ENCODE measurements around the gene TCEAL5.

DNA sequence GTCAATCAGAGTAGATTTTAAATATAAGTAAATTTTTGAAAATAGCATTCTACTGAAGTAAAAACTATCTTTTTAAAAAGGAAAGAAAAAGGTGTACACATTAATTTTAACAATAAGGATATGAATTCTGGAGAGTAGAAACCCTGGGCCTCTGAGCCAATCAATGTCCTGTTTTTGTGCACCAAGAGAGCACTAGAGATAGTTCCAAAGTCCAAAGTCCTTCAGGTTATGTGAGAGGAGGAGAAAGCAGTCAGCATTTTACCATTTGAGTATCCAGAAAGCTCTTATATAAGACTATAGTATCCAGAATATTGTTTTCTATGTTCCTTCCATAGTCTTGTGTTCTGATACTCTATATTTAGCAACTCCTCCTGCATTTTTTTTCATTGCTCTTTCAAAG is 18.3 kb downstream of the TCEAL5 start:
- TF ChIP-seq, protein P1, sequence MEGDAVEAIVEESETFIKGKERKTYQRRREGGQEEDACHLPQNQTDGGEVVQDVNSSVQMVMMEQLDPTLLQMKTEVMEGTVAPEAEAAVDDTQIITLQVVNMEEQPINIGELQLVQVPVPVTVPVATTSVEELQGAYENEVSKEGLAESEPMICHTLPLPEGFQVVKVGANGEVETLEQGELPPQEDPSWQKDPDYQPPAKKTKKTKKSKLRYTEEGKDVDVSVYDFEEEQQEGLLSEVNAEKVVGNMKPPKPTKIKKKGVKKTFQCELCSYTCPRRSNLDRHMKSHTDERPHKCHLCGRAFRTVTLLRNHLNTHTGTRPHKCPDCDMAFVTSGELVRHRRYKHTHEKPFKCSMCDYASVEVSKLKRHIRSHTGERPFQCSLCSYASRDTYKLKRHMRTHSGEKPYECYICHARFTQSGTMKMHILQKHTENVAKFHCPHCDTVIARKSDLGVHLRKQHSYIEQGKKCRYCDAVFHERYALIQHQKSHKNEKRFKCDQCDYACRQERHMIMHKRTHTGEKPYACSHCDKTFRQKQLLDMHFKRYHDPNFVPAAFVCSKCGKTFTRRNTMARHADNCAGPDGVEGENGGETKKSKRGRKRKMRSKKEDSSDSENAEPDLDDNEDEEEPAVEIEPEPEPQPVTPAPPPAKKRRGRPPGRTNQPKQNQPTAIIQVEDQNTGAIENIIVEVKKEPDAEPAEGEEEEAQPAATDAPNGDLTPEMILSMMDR (IDR thresholded peaks at IDR 0.05), result no peak
- no peak for TF ChIP-seq EP300 (IDR thresholded peaks at IDR 0.05)
